ENCODE measurements around the gene ST8SIA3.

ST8SIA3 gene

GRCh38 chr18:57352271-57352701, at the start of gene ST8SIA3:
Gene ST8SIA3 (plus strand): TSS chr18:57352557. CDS start chr18:57352847, 290 bp downstream.
- no peak for DNase-seq

DNA sequence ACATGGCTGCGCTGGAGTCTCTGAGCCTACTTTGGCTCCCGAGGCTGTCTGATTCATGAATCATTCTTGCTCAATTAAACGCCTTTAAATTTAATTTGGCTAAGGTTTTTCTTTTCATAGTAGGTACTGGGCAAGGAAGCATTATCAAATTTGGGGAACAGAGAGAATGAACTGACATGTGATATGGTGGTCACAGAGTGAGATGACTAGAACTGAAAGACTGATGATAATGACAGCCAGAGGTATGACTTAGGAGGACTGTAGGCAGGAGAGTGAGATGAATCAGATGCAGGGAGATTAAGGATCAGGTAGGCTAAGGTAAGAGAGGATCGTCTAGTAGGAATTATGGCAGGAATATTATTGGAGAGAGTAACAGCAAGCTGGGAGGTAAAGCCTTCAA, 40.9 kb upstream of the ST8SIA3 start:
- no peak for DNase-seq

DNA sequence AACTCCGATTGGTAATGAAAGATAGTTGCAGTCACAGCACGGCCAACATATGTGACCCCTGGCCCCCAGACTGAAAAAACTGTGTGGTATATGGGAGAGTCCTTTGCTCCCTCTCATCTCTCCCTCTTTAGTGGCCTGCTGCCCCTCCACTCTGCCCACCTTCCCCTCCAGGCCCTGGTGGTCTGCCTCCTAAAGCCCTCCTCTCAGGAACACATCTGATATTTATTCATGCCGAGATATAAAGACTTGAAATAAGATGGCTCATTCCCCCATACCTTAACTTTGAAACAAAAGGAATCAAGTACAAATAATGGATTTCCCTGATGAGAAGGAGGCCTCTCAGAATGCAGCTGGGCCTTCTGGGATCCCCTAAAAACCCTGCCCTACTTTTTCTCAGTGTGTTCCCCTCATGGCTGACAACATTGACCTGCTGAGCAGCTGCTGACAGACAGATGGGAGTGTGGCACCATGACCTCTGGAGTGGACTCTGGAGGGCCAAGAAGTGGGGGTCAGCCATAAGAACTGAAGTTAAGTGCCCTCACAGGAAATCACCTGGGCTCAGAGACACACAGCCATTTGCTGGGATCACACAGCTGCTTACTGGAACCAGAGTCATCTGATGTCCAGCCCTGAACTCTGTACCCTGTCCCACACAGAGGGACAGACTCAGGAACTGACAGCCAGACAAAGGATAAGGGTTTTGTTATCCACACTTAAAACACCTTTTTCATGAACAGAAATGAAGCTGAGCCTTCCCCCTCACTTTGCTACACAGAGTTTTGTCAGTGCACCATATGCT, 39.8 kb upstream of the ST8SIA3 start:
- no peak for DNase-seq

DNA sequence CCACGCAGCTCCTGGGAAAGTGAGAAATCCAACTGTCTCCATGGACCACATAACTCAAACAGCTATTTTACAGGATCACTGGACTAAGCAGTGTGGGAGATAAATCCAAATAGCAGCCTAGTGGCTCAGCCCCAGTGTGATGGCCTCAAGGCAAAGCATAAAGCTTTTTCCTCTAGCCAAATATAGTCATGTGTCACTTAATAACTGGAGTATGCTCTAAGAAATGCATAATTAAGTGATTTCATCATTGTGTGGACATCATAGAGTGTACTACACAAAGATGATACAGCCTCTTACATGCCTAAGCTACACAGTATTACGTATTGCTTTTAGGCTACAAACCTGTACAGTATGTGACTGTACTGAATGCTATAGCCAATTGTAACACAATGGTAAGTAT, 31.8 kb upstream of the ST8SIA3 start:
- no peak for DNase-seq

DNA sequence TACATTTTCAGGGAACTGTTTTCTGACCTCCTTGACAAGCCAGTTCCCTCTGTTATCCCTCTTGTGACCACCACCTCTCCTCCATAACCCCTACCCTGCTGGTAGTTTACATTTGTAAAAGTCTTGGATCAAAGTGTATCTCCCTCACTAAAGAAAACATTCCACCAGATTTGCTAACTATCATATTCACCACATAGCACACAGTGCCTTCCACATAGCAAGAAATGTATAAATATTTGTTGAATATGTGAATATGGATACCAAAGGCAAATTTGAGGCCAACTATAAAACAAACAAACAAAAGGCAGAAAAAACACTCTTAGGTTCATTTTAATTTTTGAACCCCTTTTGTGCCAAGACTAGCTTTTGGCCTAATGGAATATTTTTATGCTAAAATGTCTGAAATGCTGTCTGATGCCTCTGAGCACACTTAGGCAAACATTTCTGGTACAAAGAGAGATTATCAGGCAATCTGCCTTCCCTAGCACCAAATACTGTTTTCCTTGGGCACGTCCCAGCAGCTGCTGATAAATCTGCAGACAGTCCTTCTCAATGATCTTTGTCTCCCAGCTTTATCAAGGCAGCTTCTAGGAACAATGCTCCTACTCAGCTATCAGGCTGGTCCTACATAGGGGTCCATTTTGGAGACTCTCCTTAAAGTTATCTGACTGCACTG, 26.7 kb upstream of the ST8SIA3 start:
- DNase-seq, result no peak

- DNase-seq, result no peak
Observed at GRCh38 chr18:57326718-57327323, 25.5 kb upstream of the ST8SIA3 start.

GRCh38 chr18:57328665-57329064, 23.7 kb upstream of the ST8SIA3 start:
- no peak for DNase-seq

GRCh38 chr18:57329856-57330255, 22.5 kb upstream of the ST8SIA3 start:
- DNase-seq, result no peak

GRCh38 chr18:57331718-57332117, 20.6 kb upstream of the ST8SIA3 start:
- DNase-seq, result no peak

DNA sequence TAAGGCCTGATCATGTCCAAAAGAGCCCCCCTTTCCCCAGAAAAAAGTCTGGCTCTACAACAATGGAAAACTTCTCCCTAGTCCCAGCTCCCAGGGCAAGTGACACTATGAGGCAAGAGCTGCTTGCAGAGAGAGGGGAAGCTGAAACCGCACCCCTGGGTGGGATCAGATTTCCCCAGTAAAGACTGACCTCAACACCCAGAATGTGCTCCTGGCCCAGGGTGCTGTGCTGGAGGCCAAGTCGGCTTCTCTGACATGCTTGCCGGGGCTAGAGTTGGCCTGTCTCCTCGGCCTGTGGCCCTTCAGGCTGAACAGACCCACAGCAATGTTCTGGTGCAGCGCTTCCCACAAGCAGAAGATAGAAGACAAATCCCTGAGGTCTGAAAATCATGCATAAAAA, 18.4 kb upstream of the ST8SIA3 start:
- no peak for DNase-seq

GRCh38 chr18:57334383-57334782, 18.0 kb upstream of the ST8SIA3 start:
- no peak for DNase-seq

GRCh38 chr18:57336343-57336742, 16.0 kb upstream of the ST8SIA3 start:
- no peak for DNase-seq

- DNase-seq, result no peak
Observed at GRCh38 chr18:57337890-57338289, 14.5 kb upstream of the ST8SIA3 start.

- no peak for DNase-seq
Observed at GRCh38 chr18:57343833-57344232, 8.5 kb upstream of the ST8SIA3 start.

GRCh38 chr18:57346876-57347275, 5.5 kb upstream of the ST8SIA3 start:
- no peak for DNase-seq

GRCh38 chr18:57347784-57348183, 4.6 kb upstream of the ST8SIA3 start:
- no peak for DNase-seq

DNA sequence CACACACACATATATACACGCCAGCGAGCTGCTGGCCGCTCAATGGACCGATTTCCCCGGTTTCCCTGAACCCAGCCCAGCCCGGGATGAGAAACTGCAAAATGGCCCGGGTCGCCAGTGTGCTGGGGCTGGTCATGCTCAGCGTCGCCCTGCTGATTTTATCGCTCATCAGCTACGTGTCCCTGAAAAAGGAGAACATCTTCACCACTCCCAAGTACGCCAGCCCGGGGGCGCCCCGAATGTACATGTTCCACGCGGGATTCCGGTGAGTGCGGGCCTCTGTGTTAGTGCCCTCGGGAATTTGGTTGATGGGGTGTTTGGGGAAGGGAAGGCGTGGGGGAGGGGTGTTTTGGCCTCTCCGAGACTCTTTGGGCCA, 392 bp downstream of the ST8SIA3 start:
- DNase-seq, result no peak

DNA sequence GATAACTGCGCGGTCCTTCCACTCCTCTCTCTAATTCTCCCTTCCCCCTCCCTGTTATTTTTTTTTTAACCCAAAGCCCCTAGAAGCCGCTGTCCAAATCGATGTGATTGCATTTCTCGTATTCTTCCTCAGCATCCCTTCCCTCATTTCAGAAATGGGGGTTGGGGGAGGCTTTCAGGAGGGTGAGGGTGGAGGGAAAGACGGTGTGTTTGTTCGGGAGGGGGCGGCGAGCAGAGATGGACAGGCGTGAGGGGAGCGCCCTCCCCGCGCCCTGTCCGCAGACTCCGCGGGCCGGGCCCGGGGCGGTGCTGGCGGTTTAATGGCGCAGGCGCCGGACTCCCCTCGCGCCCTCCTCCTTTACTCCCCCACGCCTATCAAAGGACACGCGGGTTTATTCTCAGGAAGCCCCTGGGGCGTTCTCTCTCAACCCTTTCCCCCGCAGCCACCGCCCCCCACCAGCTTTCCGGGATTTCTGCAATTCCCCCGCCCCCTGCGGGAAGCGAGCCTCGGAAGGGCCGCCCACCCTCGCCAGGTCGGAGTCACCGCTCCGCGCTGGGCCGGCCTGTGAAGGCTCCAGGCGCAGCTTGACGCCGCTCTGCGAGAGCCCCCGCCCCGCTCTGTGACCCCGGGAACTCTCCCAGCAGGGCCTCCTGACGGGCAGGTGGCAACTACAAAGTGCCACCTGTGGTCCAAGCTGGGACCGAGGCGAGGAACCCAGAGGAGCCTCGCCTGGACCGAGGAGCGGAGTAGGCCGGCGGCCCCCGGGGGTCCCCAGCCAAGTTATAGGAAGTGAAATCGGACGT, 981 bp downstream of the ST8SIA3 start:
- peak in 1 of 2 donors; percentile 12 for DNase-seq

GRCh38 chr18:57353940-57354461, 1.6 kb downstream of the ST8SIA3 start:
- no peak for DNase-seq

GRCh38 chr18:57359433-57359832, 7.1 kb downstream of the ST8SIA3 start:
- DNase-seq, result no peak

DNA sequence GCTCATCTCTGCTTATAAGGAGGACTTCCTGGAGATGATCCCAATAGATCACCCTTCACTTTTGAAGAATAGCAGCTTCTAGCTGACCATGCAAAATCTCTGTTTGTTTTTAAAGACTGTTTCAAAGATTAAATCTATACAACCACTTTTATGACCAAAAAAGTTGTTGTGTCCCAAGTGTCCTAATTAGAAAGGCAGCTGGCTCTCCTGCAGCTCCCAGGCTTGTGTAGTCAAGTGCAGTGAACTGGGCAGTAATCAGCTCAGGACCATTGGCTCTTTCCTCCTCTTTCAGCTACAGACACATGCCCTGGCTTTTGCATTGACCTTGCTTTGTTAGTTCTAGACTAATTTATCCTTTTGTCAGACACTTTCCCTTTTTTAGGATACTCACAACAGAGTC, 10.4 kb downstream of the ST8SIA3 start:
- no peak for DNase-seq

- DNase-seq, result no peak
Observed at GRCh38 chr18:57364460-57364859, 12.1 kb downstream of the ST8SIA3 start.

DNA sequence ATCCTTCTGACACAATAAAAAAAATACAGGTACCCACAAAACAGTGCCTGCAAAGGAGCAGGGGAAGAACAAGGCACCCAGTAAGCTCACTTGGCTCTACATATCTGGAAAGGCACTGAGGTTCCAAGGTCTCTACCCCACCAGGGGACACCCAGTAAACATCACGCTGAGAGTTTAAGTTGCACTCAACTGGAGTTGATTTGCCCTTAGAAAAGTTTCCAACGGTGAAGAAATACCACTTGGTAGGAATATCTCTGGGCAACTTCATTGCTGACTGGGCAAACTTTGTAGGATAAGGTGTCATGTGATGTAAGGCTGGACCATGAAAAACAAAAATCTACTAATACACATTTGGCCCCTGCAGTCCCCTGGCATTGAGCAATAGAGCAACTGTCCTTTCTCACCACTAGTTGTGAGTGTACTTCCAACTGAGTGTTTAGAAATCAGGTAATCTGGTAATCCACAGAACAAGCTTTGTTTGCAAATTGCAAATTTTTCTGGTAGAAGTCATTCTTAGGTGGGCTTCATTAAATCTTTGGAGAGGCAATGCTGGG, 14.2 kb downstream of the ST8SIA3 start:
- no peak for DNase-seq

Data from hippocampal formation (tissue), 2 donors.